GM18873 (cell line): ENCODE data around the gene BIRC7.

Experiments
- ATAC-seq: cut with Tn5 transposase; IDR thresholded peaks from one replicate; pipeline ENCODE4 v1.9.1; 2021; ENCODE audit warnings: mild to moderate bottlenecking, moderate library complexity, moderate number of reproducible peaks; ENCODE audit not compliant: unreplicated experiment, low FRiP score

BIRC7 gene

GRCh38 chr20:63278661-63279060 is 43.0 kb downstream of the BIRC7 start:
- no peak for ATAC-seq

- no peak for ATAC-seq
Observed at GRCh38 chr20:63279931-63280330, 44.2 kb downstream of the BIRC7 start.

GRCh38 chr20:63280371-63280770 is 44.7 kb downstream of the BIRC7 start:
- no peak for ATAC-seq

DNA sequence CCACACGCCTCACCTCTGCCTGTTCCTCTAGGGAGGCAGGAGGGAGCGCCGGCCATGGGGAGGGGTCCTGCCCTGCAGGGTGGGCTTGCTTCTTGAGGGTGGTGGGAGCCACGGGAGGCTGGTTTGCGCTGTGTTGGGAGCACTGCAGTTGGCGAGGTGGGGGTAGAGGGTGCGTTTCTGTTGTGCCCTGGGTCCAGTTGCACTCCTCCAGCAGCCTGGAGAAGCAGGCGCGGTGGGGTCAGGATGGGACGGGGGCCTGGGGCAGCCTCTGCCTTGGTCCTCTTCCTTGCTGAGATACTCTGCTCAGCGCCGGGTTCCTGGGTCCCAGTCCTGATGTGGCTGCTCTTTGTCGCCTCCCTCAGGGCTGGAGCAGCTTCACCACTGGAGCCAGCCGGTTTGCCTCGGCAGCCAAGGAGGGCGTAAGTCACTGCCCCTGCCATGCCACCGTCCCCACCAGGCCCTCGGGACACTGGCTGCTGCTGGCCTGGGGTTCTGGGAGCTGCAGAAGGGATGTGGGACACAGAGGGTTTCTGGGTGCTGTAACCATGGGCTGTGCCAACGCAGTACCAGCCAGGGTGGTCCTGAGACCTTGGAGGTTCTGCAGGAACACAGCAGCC is 45.3 kb downstream of the BIRC7 start:
- no peak for ATAC-seq

- no peak for ATAC-seq
Observed at GRCh38 chr20:63281742-63282665, 46.3 kb downstream of the BIRC7 start.

GRCh38 chr20:63282946-63283345 is 47.2 kb downstream of the BIRC7 start:
- ATAC-seq, result no peak

- ATAC-seq, result no peak
Observed at GRCh38 chr20:63283397-63284082, 47.8 kb downstream of the BIRC7 start.

GRCh38 chr20:63284083-63284440 is 48.4 kb downstream of the BIRC7 start:
- no peak for ATAC-seq

DNA sequence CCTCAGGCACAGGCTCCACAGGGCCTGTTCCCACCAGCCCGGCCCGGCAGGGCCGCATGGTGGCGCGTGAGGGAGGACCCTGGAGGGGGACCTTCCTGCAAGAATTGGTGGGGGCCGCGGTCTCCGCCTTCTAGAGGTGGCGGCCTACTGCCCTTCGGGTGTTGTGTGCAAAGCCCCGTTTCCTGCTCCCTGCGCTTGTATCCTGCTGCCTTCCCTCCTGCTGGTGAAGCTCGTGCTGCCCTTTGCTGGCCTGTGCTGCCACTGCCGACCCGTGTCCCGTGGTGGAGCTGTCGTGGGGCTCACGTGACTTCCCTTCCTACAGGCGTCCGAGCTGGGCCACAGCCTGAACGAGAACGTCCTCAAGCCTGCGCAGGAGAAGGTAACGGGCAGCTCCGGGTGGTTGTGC is 48.8 kb downstream of the BIRC7 start:
- no peak for ATAC-seq

GRCh38 chr20:63284981-63285524 is 49.3 kb downstream of the BIRC7 start:
- ATAC-seq, result no peak

GRCh38 chr20:63285636-63286615 is 50.2 kb downstream of the BIRC7 start:
- ATAC-seq, result no peak

DNA sequence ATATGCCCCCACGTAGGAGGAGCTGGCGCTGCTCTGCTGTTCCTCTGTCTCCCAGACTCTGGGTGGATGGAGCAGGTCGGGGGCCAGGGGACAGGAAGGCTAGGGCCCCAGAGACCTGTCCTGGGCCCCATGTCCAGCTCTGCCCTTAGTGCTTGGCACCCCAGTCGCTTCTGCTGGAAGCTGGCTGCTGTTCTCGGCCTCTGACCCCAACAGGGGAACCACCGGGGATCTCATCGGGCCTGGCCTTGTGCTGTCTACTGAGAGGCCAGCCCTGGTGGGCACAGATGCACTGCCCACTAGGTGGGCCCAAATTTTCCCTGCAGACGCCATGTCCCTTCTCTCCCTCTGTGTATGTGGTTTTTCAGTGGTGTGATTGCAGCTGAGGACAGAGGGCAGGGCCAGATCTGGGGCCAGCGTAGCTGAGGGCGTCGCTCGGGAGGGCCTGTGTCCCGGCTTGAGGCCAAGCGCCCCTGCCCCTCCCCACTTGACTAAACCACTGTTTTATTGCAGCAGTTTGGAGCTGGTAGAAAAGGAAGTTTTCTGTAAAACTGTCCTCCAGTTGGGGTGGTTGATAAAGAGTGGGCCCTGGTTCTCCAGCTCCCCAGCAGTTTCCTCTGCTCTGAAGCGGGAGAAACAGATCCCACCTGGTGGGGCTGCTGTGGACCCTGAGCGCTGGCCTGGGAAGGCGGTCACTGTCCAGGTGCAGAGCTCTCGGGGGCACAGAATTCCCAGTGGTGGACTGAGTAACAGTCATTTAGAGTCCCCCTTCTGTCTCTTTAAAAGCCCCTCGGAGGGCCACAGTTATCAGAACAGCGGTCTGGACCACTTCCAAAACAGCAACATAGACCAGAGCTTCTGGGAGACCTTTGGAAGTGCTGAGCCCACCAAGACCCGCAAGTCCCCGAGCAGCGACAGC is 51.3 kb downstream of the BIRC7 start:
- no peak for ATAC-seq

DNA sequence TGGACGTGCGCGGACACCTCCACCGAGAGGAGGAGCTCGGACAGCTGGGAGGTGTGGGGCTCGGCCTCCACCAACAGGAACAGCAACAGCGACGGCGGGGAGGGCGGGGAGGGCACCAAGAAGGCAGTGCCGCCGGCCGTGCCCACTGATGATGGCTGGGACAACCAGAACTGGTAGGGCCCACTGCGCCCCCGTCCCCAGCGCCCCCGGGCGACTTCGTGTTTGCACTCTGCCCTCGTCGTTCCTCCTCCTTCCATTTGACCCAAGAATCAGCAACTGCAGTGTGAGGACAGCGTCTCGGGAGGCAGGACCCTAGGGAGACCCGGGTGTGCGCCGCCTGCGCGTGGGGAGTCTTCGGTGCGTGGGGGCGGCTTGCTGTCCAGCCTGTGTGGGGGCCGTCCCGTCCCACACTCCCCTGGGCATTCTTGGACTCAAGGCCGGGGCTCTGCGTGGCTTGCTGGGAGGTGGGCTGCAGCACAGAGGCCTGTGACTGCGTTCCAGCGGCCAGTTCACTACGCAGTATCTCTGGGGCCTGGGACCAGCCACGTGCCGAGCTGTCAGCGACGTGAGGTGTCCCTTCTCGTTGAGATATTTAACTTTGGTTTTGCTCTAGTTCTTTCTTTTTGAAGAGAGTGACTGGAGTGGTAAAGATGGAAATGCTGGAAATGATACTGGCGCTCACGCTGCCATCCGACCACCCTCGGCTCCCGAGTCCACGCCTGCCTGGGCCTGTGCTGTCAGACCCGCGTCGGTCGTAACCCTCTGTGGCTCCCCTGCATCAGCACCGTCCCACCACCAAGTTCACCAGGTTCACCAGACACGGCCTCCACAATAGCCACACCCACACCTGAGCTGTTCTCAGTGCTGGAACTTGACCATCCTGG is 52.2 kb downstream of the BIRC7 start:
- ATAC-seq, result no peak

DNA sequence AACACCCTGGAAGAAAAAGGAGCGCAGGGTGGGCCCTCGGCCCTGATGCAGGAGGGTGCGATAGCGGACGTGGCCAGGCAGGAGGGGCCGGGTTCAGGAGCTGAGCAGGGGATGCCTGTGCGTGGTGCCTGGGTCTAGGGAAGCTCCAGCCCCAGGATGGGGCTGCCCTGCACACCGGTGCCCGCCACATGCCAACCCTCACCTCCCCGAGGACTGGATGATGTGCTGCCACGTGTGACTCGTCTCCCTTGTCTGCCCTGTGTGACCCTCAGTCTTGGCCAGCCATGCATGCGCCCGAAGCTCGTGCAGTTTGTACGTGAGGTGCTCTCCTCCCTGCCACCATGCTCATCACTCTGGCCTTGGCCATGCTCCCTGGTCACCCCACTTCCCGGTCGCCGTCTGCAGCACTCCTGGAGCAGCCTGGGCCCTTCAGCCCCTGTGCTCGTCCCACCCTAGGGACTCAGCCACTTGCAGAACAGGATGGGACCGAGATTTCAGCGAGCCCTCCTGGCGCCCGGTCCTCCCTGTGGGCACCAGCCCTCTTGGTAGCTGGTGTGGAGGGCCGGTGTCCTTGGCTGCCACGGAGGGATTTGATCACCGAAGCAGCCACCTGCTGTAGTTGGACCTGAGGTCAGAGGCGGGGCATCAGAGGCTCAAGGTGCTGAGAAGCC is 53.0 kb downstream of the BIRC7 start:
- no peak for ATAC-seq

- ATAC-seq, result no peak
Observed at GRCh38 chr20:63289311-63290135, 53.8 kb downstream of the BIRC7 start.
